HepG2 (cell line): ENCODE data around the gene FUT1. TPM values are rescaled to one million over a fixed set of nuclear protein-coding genes. Genes with fewer than 3 reads are reported as not detected.

ENCODE experiments used
- ATAC-seq: fragments of 200-7000 bp; cut with Tn5 transposase; 3 replicates; pipeline ENCODE4 v1.9.1; 2020; ENCODE audit warnings: mild to moderate bottlenecking, moderate library complexity
- BruUV-seq: library from RNA; stranded (reverse); fragments of 400-500 nt; replicated peaks from 2 replicates; lab custom pipeline; 2021; lab: Mats Ljungman, UMichigan
- CTCF ChIA-PET: fragments of 300-600 bp; formaldehyde crosslinking; extraction: SDS; loops from one replicate; lab custom pipeline; 2021; ENCODE audit warnings: low total read pairs, inconsistent platforms, low intra/inter-chr PET ratio; lab: Yijun Ruan, JAX
- POLR2A ChIA-PET: fragments of 350-600 bp; sonication (Branson Sonifier 250); formaldehyde crosslinking; loops from one replicate; lab custom pipeline; 2020; ENCODE audit warnings: antibody characterized with exemption, inconsistent platforms; lab: Yijun Ruan, JAX
- DNase-seq: peaks from one replicate; pipeline ENCODE4 v3.0.0-alpha.2; 2015; ENCODE audit warnings: low spot score
- FAIRE-seq: peaks from 3 replicates; lab custom pipeline; 2011; peaks lifted over from hg19 to GRCh38; lab: Jason Lieb, UNC
- H2AFZ ChIP-seq: one replicate; pipeline ENCODE4 v1.6.1; 2011; ENCODE audit warnings: low read length, inconsistent platforms
- H3K27ac ChIP-seq: fragments of 300-600 bp; 3 replicates; pipeline ENCODE4 v1.8.0; 2011; ENCODE audit warnings: mixed run types, mild to moderate bottlenecking, mixed read lengths, low read length, inconsistent platforms; ENCODE audit not compliant: insufficient read depth; ENCODE audit errors: extremely low read length
- H3K27me3 ChIP-seq, 2 experiments: fragments of 200-600 bp in 1 of 2; 2 replicates in 1 of 2; 3 replicates in 1 of 2; pipeline versions ENCODE4 v1.6.0 to v1.8.0; 2011; ENCODE audit warnings: low read length in 2 of 2, mild to moderate bottlenecking in 2 of 2, moderate library complexity in 2 of 2, inconsistent platforms in 1 of 2; ENCODE audit not compliant: insufficient read depth in 2 of 2, control insufficient read depth in 1 of 2
- H3K36me3 ChIP-seq, 2 experiments: fragments of 200-600 bp in 1 of 2; replicated peaks in 1 of 2; 2 replicates in 1 of 2; 3 replicates in 1 of 2; pipeline versions ENCODE4 v1.5.1 to v1.8.0; 2011; ENCODE audit warnings: low read length in 2 of 2, inconsistent platforms in 1 of 2; ENCODE audit not compliant: insufficient read depth in 2 of 2, control insufficient read depth in 1 of 2
- H3K4me1 ChIP-seq: 2 replicates; pipeline ENCODE4 v1.5.1; 2012; ENCODE audit warnings: low read length, inconsistent platforms; ENCODE audit not compliant: insufficient read depth
- H3K4me2 ChIP-seq: 2 replicates; pipeline ENCODE4 v1.6.0; 2011; ENCODE audit warnings: low read depth, low read length, inconsistent platforms
- H3K4me3 ChIP-seq, 3 experiments: fragments of 200-600 bp in 1 of 3; sonication (generic), shearing (Covaris generic) in 1 of 3; replicated peaks in 1 of 3; 2 replicates each; pipeline ENCODE4 v1.5.1; 2011 to 2016; ENCODE audit warnings: low read length in 3 of 3, inconsistent platforms in 2 of 3, low read depth in 2 of 3, mild to moderate bottlenecking in 2 of 3, control low read depth in 1 of 3, mixed read lengths in 1 of 3; ENCODE audit not compliant: insufficient read depth in 1 of 3
- H3K79me2 ChIP-seq: one replicate; pipeline ENCODE4 v1.6.1; 2011; ENCODE audit warnings: low read length, inconsistent platforms; ENCODE audit not compliant: insufficient read depth
- H3K9ac ChIP-seq: 2 replicates; pipeline ENCODE4 v1.6.0; 2011; ENCODE audit warnings: mild to moderate bottlenecking, low read depth, low read length, inconsistent platforms; ENCODE audit not compliant: insufficient read depth
- H3K9me3 ChIP-seq: 2 replicates; pipeline ENCODE4 v1.5.1; 2012; ENCODE audit warnings: mild to moderate bottlenecking, low read length
- H4K20me1 ChIP-seq: 2 replicates; pipeline ENCODE4 v1.6.0; 2011; ENCODE audit warnings: inconsistent platforms, mild to moderate bottlenecking, low read length, moderate library complexity; ENCODE audit not compliant: insufficient read depth
- HNF4G ChIP-seq, 2 experiments: sonication (generic) in 1 of 2; formaldehyde crosslinking in 1 of 2; IDR thresholded peaks; 2 replicates each; pipeline versions ENCODE4 v1.4.0 to v1.6.1; 2011 to 2020; ENCODE audit warnings: borderline replicate concordance in 2 of 2, low read depth in 2 of 2, mild to moderate bottlenecking in 2 of 2, low read length in 1 of 2, missing genetic modification reagents in 1 of 2, moderate library complexity in 1 of 2
- JARID2 ChIP-seq: sonication (generic); formaldehyde crosslinking; IDR thresholded peaks from 2 replicates; pipeline ENCODE4 v1.8.1; 2023; ENCODE audit warnings: missing genetic modification reagents, inconsistent platforms; ENCODE audit not compliant: insufficient replicate concordance
- KAT8 ChIP-seq: IDR thresholded peaks from 2 replicates; pipeline ENCODE4 v1.6.1; 2016; ENCODE audit warnings: missing genetic modification reagents, missing compliant biosample characterization
- MBNL3 ChIP-seq: fragments of 250-450 bp; sonication (Bioruptor Pico); conservative IDR thresholded peaks from 2 replicates; pipeline ENCODE4 v1.8.0; 2022; ENCODE audit warnings: mild to moderate bottlenecking, inconsistent platforms
- MED1 ChIP-seq: sonication (generic); formaldehyde crosslinking; IDR thresholded peaks from 2 replicates; pipeline ENCODE4 v1.4.0; 2020; ENCODE audit warnings: missing genetic modification reagents
- MTA1 ChIP-seq: sonication (generic); formaldehyde crosslinking; IDR thresholded peaks from 2 replicates; pipeline ENCODE4 v1.4.0; 2020; ENCODE audit warnings: missing genetic modification reagents, mild to moderate bottlenecking, borderline replicate concordance
- RXRB ChIP-seq: IDR thresholded peaks from 2 replicates; pipeline ENCODE4 v1.6.1; 2016; ENCODE audit warnings: borderline replicate concordance, missing genetic modification reagents, missing compliant biosample characterization
- SOX5 ChIP-seq: IDR thresholded peaks from 2 replicates; pipeline ENCODE4 v1.6.1; 2016; ENCODE audit warnings: borderline replicate concordance
- ZNF350 ChIP-seq: sonication (generic); formaldehyde crosslinking; IDR thresholded peaks from 2 replicates; pipeline ENCODE4 v1.4.0; 2020; ENCODE audit warnings: mild to moderate bottlenecking, low read depth, missing genetic modification reagents, borderline replicate concordance
- ZNF737 ChIP-seq: sonication (generic); formaldehyde crosslinking; IDR thresholded peaks from 2 replicates; pipeline ENCODE4 v1.5.0; 2020; ENCODE audit warnings: missing genetic modification reagents, mild to moderate bottlenecking, borderline replicate concordance
- ZNF75D ChIP-seq: sonication (generic); formaldehyde crosslinking; IDR thresholded peaks from 2 replicates; pipeline ENCODE4 v1.8.1; 2023; ENCODE audit warnings: missing genetic modification reagents, mild to moderate bottlenecking, borderline replicate concordance
- WGBS: methylation state at CpG from one replicate; pipeline ENCODE4 v1.1.6; 2017; ENCODE audit warnings: low lambda C conversion rate; 5-methylcytosine and 5-hydroxymethylcytosine counted together
- in situ Hi-C: cut with HindIII; loops from 2 replicates; pipeline ENCODE4 v1.10.0; 2017; ENCODE audit warnings: low pct_unique_long_range_greater_than_20kb; ENCODE audit not compliant: extremely low pct_ligation_motif_present
- intact Hi-C: fragments of 100-400 bp; cut with micrococcal nuclease; formaldehyde crosslinking; loops from one replicate; pipeline ENCODE4 v1.10.0; 2022; ENCODE audit not compliant: unreplicated experiment
- polyA plus RNA-seq, 8 experiments: library from polyadenylated mRNA; depleted of rRNA in 3 of 8; stranded (reverse) in 7 of 8; unstranded in 1 of 8; fragments of >200 nt; fragmentation: Illumina TruSeq in 4 of 8; extraction: Trizol in 4 of 8; gene quantifications; 2 replicates each; pipeline versions ENCODE4 v1.2.1 to v1.2.3, GENCODE V29; 2011 to 2016; ENCODE audit warnings: low read depth in 4 of 8, missing spikeins in 1 of 8, mixed read lengths in 1 of 8; ENCODE audit not compliant: insufficient read depth in 1 of 8
- total RNA-seq, 5 experiments: library from RNA; depleted of rRNA; stranded (reverse); fragments of >200 nt; fragmentation: Illumina TruSeq; extraction: Trizol; gene quantifications; 2 replicates each; pipeline ENCODE4 v1.2.3, GENCODE V29; 2016; ENCODE audit warnings: low read depth in 1 of 5
- TF ChIP-seq, protein P1 (sequence below): fragments of 450-650 bp; IDR thresholded peaks from 2 replicates; pipeline ENCODE4 v1.6.1; 2016
- TF ChIP-seq, protein P2 (sequence below): sonication (generic); formaldehyde crosslinking; IDR thresholded peaks from 2 replicates; pipeline ENCODE4 v1.5.0; 2020; ENCODE audit warnings: mild to moderate bottlenecking, missing genetic modification reagents
- TF ChIP-seq, protein P3 (sequence below): IDR thresholded peaks from 2 replicates; pipeline ENCODE4 v1.6.1; 2016; ENCODE audit warnings: missing compliant biosample characterization, missing genetic modification reagents, borderline replicate concordance
- TF ChIP-seq, protein P4 (sequence below): sonication (generic); formaldehyde crosslinking; IDR thresholded peaks from 2 replicates; pipeline ENCODE4 v1.9.0; 2021; ENCODE audit warnings: missing genetic modification reagents, borderline replicate concordance

Gene FUT1
- total and polyA plus RNA-seq, 2 of the 13 experiments (the other 11 are each of a cell fraction or from before 2014, with no cell fraction given): 0.07 to 1.1 TPM

DNA sequence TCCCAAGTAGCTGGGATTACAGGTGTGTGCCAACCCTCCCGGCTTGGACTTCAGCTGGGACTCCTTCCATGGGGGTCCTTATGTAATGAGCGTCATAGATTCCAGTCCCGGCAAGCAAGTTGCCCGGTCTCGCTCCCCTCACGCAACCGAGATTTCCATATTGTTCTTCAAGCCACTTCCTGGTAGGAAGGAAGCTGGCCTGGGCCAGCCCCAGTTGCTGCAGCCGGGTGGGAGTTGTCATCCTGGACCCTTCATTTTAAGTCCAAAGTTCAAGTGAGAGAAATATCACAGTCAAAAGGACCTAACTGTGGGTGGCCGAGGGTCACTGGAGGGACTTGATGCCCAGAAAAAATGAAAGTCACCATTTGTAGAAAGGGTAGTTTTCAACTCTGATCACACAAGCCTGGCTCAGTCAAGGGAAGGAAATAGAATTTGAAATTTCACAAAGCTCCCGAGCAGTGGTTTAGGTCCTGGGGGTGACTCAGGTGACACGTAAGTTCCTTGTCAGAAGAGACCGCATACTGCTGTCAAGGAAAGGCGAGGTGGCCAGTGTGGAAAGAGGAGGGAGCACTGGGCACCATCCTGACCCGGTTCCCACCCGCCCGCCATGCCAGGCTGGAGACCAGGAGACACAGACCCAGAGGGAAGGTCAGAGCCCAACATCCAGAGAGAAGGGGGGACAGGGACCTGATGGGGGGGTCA, 8.2 kb upstream of the FUT1 start:
- in situ Hi-C loops (no loop called here), intact Hi-C loops (no loop called here)
- FAIRE-seq (no peak), DNase-seq (peak; percentile 48), ATAC-seq (peak; percentile 25; the same call in 2 of the 3 replicates)
- Histone ChIP-seq H3K36me3 (no peaks in the 10 kb centered on the region), H4K20me1 (no peaks in the 10 kb centered on the region), H2AFZ (peak overlapping the region; percentile 59), H3K79me2 (no peaks in the 10 kb centered on the region), H3K27ac (no peak overlapping the region), H3K9ac (no peak overlapping the region), H3K4me3 (0 out of 6 replicates have a peak overlapping the region, but pooled peaks of 1 of the 3 experiments have one; percentile 25), H3K4me1 (peaks cover 65% of the 10 kb centered on the region), H3K27me3 (no peaks in the 10 kb centered on the region), H3K4me2 (peak overlapping the region; percentile 50), H3K9me3 (no peaks in the 10 kb centered on the region)
- WGBS: 55% methylated on average over 16 of the region's 16 CpGs
- ChIA-PET POLR2A (interaction anchor here (0.6 to 3.8 kb wide), 9 partner anchors 9 to 879 kb away, joined by 3 to 30 read pairs (median 3); partner anchors contain the start of genes GYS1, IZUMO1, PPP1R15A and RRAS), CTCF (no interaction called here)
- BruUV-seq: no TSS peak
- TF ChIP-seq JARID2 (no peak), MED1 (CRISPR knock-in tag) (0 out of 2 replicates have a peak, but pooled peaks have one; percentile 27), ZNF75D (CRISPR knock-in tag) (no peak), ZNF737 (no peak), ZNF350 (CRISPR knock-in tag) (no peak), MBNL3 (CRISPR knock-in tag) (no peak), MTA1 (CRISPR knock-in tag) (no peak), RXRB (CRISPR knock-in tag) (no peak), SOX5 (CRISPR knock-in tag) (no peak; the same call in 1 of the 2 replicates), HNF4G (IDR thresholded peaks at IDR 0.05; ENCODE audit: borderline replicate concordance, low read depth, low read length) (no peak), HNF4G (CRISPR knock-in tag; IDR thresholded peaks at IDR 0.05; ENCODE audit: borderline replicate concordance, low read depth) (0 out of 2 replicates have a peak, but pooled peaks have one; percentile 39), KAT8 (CRISPR knock-in tag) (peak; percentile 50; the same call in 1 of the 2 replicates)
- TF ChIP-seq, protein P1, sequence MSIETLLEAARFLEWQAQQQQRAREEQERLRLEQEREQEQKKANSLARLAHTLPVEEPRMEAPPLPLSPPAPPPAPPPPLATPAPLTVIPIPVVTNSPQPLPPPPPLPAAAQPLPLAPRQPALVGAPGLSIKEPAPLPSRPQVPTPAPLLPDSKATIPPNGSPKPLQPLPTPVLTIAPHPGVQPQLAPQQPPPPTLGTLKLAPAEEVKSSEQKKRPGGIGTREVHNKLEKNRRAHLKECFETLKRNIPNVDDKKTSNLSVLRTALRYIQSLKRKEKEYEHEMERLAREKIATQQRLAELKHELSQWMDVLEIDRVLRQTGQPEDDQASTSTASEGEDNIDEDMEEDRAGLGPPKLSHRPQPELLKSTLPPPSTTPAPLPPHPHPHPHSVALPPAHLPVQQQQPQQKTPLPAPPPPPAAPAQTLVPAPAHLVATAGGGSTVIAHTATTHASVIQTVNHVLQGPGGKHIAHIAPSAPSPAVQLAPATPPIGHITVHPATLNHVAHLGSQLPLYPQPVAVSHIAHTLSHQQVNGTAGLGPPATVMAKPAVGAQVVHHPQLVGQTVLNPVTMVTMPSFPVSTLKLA: no peak
- TF ChIP-seq, protein P2, sequence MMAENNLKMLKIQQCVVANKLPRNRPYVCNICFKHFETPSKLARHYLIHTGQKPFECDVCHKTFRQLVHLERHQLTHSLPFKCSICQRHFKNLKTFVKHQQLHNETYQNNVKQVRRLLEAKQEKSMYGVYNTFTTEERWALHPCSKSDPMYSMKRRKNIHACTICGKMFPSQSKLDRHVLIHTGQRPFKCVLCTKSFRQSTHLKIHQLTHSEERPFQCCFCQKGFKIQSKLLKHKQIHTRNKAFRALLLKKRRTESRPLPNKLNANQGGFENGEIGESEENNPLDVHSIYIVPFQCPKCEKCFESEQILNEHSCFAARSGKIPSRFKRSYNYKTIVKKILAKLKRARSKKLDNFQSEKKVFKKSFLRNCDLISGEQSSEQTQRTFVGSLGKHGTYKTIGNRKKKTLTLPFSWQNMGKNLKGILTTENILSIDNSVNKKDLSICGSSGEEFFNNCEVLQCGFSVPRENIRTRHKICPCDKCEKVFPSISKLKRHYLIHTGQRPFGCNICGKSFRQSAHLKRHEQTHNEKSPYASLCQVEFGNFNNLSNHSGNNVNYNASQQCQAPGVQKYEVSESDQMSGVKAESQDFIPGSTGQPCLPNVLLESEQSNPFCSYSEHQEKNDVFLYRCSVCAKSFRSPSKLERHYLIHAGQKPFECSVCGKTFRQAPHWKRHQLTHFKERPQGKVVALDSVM (CRISPR knock-in tag): no peak
- TF ChIP-seq, protein P3, sequence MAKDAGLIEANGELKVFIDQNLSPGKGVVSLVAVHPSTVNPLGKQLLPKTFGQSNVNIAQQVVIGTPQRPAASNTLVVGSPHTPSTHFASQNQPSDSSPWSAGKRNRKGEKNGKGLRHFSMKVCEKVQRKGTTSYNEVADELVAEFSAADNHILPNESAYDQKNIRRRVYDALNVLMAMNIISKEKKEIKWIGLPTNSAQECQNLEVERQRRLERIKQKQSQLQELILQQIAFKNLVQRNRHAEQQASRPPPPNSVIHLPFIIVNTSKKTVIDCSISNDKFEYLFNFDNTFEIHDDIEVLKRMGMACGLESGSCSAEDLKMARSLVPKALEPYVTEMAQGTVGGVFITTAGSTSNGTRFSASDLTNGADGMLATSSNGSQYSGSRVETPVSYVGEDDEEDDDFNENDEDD (CRISPR knock-in tag): no peak
- TF ChIP-seq, protein P4, sequence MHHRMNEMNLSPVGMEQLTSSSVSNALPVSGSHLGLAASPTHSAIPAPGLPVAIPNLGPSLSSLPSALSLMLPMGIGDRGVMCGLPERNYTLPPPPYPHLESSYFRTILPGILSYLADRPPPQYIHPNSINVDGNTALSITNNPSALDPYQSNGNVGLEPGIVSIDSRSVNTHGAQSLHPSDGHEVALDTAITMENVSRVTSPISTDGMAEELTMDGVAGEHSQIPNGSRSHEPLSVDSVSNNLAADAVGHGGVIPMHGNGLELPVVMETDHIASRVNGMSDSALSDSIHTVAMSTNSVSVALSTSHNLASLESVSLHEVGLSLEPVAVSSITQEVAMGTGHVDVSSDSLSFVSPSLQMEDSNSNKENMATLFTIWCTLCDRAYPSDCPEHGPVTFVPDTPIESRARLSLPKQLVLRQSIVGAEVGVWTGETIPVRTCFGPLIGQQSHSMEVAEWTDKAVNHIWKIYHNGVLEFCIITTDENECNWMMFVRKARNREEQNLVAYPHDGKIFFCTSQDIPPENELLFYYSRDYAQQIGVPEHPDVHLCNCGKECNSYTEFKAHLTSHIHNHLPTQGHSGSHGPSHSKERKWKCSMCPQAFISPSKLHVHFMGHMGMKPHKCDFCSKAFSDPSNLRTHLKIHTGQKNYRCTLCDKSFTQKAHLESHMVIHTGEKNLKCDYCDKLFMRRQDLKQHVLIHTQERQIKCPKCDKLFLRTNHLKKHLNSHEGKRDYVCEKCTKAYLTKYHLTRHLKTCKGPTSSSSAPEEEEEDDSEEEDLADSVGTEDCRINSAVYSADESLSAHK (CRISPR knock-in tag): no peak
